GM12874 (cell line): ENCODE results near the gene MUC6.

Experiments used
- CTCF ChIP-seq: IDR thresholded peaks from 2 replicates; pipeline ENCODE4 v1.5.1; 2011; ENCODE audit warnings: low read depth, mild to moderate bottlenecking, control low read depth, low read length, moderate library complexity; ENCODE audit not compliant: insufficient read depth

The MUC6 gene

GRCh38 chr11:1039481-1040427, 3.2 kb upstream of the MUC6 start:
- TF ChIP-seq CTCF: no peak

- TF ChIP-seq CTCF: no peak
Observed at GRCh38 chr11:1038921-1039320, 2.4 kb upstream of the MUC6 start.

- no peak for TF ChIP-seq CTCF
Observed at GRCh38 chr11:1038361-1038760, 1.8 kb upstream of the MUC6 start.

GRCh38 chr11:1037506-1038055, 1.1 kb upstream of the MUC6 start:
- no peak for TF ChIP-seq CTCF

- no peak for TF ChIP-seq CTCF
Observed at GRCh38 chr11:1036931-1037330, 413 bp upstream of the MUC6 start.

- no peak for TF ChIP-seq CTCF
Observed at GRCh38 chr11:1035577-1036283, 788 bp downstream of the MUC6 start.
